Upper lobe of left lung (tissue), 4 donors: ENCODE results near the gene C4orf50.

Experiments
- EP300 ChIP-seq, 4 donors: sonication (generic); formaldehyde crosslinking; IDR thresholded peaks; one replicate each; pipeline ENCODE4 v1.5.1; 2017; ENCODE audit warnings: antibody characterized with exemption in 4 of 4, control low read depth in 2 of 4
- POLR2A ChIP-seq, 4 donors: fragments of 450-650 bp; IDR thresholded peaks; one replicate each; pipeline ENCODE4 v1.5.1; 2016 to 2017; ENCODE audit warnings: antibody characterized with exemption in 4 of 4, mild to moderate bottlenecking in 2 of 4

DNA sequence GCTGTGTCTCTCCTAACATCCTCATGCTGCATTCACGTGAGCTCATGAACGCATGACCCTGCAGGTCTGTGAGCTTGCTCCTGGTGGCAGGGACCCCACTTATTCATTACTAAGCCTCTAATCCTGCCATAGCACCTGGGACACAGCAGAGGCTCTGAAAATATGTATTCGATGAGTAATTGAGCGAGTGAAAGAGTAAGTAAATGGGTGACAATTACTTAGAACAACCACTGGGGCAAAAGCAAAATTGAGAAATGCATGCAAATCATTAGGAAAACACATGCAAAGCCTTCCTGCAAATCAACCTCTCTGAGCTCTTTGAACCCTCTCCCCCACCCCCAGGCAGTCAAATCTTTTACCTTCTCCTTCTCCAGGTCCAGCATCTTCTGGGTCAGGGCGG is 23.6 kb upstream of the C4orf50 start:
- no peak for TF ChIP-seq EP300 (IDR thresholded peaks at IDR 0.05)
- no peak for TF ChIP-seq POLR2A (IDR thresholded peaks at IDR 0.05)
